K562 (cell line): ENCODE results near the gene CAPRIN2. TPM values are rescaled to one million over a fixed set of nuclear protein-coding genes. Genes with fewer than 3 reads are reported as not detected.

Source experiments
- polyA plus RNA-seq, 8 experiments: library from polyadenylated mRNA; depleted of rRNA in 4 of 8; stranded (reverse) in 5 of 8; unstranded in 3 of 8; fragments of >200 nt; fragmentation: Nextera tagmentation in 2 of 8; fragmentation: Illumina TruSeq in 1 of 8; extraction: Ambion mirVana in 2 of 8; extraction: Trizol in 1 of 8; gene quantifications; 2 replicates each; pipeline versions ENCODE4 v1.2.1 to v1.2.3, GENCODE V29; 2011 to 2014; ENCODE audit warnings: inconsistent platforms in 1 of 8, missing spikeins in 1 of 8
- total RNA-seq, 7 experiments: library from RNA; depleted of rRNA in 6 of 7; stranded (reverse); fragments of >200 nt in 6 of 7; fragmentation: Illumina TruSeq in 2 of 7; extraction: Trizol in 2 of 7; gene quantifications; 2 replicates each; pipeline versions ENCODE4 v1.2.1 to v1.2.3, GENCODE V29; 2011 to 2021; ENCODE audit warnings: low replicate concordance in 1 of 7
- TF ChIP-seq, protein P1 (sequence below), 2 experiments: fragments of 450-650 bp; formaldehyde crosslinking in 1 of 2; IDR thresholded peaks; 2 replicates each; pipeline versions ENCODE4 v1.4.0 to v1.6.1; 2014 to 2020; ENCODE audit warnings: mild to moderate bottlenecking in 2 of 2, borderline replicate concordance in 1 of 2, low read depth in 1 of 2

CAPRIN2 gene
- total and polyA plus RNA-seq, 9 of the 15 experiments (the other 6 are each of a cell fraction or from before 2014, with no cell fraction given), result 2.3 to 14.5 (median 8.9) TPM

DNA sequence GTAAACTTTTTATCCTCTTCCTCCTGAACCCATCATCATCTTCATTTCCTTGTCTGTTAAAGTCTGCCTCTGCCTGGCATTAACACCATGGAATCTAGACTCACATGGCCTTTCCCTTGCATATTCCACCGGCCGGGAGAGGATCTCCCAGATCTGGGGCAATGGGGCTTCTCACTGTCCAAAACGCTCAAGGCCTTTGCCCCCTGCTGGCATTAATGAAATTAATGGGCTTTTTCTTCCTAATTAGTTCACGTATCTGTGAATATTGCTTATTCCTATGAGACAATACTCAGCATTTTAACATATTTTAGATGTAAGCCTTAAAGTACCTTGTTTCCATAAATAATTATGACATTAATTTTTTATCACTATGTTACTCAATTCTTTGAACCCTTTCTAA lies 42.9 kb upstream of the CAPRIN2 start (continued):
- TF ChIP-seq, protein P1, sequence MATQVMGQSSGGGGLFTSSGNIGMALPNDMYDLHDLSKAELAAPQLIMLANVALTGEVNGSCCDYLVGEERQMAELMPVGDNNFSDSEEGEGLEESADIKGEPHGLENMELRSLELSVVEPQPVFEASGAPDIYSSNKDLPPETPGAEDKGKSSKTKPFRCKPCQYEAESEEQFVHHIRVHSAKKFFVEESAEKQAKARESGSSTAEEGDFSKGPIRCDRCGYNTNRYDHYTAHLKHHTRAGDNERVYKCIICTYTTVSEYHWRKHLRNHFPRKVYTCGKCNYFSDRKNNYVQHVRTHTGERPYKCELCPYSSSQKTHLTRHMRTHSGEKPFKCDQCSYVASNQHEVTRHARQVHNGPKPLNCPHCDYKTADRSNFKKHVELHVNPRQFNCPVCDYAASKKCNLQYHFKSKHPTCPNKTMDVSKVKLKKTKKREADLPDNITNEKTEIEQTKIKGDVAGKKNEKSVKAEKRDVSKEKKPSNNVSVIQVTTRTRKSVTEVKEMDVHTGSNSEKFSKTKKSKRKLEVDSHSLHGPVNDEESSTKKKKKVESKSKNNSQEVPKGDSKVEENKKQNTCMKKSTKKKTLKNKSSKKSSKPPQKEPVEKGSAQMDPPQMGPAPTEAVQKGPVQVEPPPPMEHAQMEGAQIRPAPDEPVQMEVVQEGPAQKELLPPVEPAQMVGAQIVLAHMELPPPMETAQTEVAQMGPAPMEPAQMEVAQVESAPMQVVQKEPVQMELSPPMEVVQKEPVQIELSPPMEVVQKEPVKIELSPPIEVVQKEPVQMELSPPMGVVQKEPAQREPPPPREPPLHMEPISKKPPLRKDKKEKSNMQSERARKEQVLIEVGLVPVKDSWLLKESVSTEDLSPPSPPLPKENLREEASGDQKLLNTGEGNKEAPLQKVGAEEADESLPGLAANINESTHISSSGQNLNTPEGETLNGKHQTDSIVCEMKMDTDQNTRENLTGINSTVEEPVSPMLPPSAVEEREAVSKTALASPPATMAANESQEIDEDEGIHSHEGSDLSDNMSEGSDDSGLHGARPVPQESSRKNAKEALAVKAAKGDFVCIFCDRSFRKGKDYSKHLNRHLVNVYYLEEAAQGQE (IDR thresholded peaks at IDR 0.05; ENCODE audit: borderline replicate concordance), result no peak
- TF ChIP-seq, protein P1 (CRISPR knock-in tag; IDR thresholded peaks at IDR 0.05; ENCODE audit: low read depth), result no peak
